HL-60 (cell line): ENCODE results near the gene CCDC85A.

Experiments used
- GABPA ChIP-seq: IDR thresholded peaks from 2 replicates; pipeline ENCODE4 v1.6.1; 2012; ENCODE audit warnings: low read depth
- POLR2AphosphoS5 ChIP-seq: IDR thresholded peaks from 2 replicates; pipeline ENCODE4 v1.6.1; 2012; ENCODE audit warnings: low read depth
- TF ChIP-seq, protein P1 (sequence below): IDR thresholded peaks from one replicate; pipeline ENCODE4 v1.5.1; 2011; ENCODE audit warnings: low read length, control low read depth, inconsistent platforms; ENCODE audit not compliant: insufficient read depth
- TF ChIP-seq, protein P2 (sequence below): IDR thresholded peaks from 2 replicates; pipeline ENCODE4 v1.6.1; 2012; ENCODE audit warnings: low read depth; ENCODE audit not compliant: insufficient replicate concordance

DNA sequence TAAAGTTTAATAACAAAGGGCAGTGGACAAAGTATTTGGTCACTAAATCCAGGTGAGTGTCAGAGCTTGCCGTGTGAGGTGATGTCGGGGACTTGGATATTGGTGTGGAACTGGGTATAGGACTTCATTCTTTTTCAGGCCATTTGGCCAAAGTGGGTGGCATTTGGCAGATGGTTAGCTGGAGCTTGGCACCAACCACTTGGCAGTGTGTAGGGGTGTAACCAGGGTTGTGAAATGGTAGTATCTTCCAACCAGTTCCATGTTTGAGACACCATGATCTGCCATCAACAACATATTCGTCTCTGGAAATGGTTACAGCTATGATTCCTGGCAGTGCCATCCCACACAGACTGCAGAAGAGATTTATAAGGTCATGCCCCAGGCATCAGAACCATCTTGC, 113.9 kb downstream of the CCDC85A start:
- TF ChIP-seq, protein P1, sequence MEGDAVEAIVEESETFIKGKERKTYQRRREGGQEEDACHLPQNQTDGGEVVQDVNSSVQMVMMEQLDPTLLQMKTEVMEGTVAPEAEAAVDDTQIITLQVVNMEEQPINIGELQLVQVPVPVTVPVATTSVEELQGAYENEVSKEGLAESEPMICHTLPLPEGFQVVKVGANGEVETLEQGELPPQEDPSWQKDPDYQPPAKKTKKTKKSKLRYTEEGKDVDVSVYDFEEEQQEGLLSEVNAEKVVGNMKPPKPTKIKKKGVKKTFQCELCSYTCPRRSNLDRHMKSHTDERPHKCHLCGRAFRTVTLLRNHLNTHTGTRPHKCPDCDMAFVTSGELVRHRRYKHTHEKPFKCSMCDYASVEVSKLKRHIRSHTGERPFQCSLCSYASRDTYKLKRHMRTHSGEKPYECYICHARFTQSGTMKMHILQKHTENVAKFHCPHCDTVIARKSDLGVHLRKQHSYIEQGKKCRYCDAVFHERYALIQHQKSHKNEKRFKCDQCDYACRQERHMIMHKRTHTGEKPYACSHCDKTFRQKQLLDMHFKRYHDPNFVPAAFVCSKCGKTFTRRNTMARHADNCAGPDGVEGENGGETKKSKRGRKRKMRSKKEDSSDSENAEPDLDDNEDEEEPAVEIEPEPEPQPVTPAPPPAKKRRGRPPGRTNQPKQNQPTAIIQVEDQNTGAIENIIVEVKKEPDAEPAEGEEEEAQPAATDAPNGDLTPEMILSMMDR = no peak
- TF ChIP-seq, protein P2, sequence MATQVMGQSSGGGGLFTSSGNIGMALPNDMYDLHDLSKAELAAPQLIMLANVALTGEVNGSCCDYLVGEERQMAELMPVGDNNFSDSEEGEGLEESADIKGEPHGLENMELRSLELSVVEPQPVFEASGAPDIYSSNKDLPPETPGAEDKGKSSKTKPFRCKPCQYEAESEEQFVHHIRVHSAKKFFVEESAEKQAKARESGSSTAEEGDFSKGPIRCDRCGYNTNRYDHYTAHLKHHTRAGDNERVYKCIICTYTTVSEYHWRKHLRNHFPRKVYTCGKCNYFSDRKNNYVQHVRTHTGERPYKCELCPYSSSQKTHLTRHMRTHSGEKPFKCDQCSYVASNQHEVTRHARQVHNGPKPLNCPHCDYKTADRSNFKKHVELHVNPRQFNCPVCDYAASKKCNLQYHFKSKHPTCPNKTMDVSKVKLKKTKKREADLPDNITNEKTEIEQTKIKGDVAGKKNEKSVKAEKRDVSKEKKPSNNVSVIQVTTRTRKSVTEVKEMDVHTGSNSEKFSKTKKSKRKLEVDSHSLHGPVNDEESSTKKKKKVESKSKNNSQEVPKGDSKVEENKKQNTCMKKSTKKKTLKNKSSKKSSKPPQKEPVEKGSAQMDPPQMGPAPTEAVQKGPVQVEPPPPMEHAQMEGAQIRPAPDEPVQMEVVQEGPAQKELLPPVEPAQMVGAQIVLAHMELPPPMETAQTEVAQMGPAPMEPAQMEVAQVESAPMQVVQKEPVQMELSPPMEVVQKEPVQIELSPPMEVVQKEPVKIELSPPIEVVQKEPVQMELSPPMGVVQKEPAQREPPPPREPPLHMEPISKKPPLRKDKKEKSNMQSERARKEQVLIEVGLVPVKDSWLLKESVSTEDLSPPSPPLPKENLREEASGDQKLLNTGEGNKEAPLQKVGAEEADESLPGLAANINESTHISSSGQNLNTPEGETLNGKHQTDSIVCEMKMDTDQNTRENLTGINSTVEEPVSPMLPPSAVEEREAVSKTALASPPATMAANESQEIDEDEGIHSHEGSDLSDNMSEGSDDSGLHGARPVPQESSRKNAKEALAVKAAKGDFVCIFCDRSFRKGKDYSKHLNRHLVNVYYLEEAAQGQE = no peak
- TF ChIP-seq POLR2AphosphoS5 (no peak), GABPA (no peak)
